NCI-H446 treated with DMSO at 0.1 percent for 48 hours (cell line): ENCODE measurements around the gene RAD51B.

Experiments
- DNase-seq: peaks from one replicate; lab custom pipeline; 2025; lab: John Stamatoyannopoulos, UW

RAD51B gene

DNA sequence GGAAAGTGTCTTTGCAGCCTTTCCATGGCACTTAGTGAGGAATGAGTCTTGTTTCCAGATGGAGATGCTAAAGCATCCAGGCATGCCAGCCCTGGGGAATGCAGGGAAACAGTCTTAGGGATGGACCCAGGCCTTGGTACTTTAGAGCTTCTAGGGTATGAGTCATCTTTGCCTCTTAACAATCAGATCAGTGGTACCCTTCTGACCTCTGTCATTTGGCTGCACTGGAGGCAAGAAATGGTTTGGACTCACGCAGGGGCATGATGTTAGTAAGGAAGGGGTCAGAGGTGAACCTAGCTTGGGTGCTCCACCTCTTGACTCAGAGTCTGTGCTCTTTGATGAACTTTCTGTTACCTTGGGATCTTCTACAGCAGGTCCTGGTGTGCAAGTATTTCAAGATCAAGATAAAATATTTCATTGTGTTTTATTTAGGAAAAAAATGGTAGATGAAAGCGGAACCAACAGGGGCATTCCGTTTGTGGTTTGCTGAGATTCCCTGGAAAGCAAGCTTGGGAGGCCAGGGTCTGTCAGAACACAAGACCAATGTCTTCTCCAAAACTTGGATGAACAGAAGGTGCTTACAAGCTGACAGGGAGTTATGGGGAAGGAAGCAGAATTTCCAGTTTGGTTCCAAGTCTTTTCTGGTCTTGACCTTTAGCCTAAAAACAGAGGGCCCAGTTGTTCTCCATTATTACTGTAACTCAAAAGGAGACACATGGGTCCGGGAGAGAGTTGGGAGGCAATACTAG lies 757.1 kb downstream of the RAD51B start:
- no peak for DNase-seq

DNA sequence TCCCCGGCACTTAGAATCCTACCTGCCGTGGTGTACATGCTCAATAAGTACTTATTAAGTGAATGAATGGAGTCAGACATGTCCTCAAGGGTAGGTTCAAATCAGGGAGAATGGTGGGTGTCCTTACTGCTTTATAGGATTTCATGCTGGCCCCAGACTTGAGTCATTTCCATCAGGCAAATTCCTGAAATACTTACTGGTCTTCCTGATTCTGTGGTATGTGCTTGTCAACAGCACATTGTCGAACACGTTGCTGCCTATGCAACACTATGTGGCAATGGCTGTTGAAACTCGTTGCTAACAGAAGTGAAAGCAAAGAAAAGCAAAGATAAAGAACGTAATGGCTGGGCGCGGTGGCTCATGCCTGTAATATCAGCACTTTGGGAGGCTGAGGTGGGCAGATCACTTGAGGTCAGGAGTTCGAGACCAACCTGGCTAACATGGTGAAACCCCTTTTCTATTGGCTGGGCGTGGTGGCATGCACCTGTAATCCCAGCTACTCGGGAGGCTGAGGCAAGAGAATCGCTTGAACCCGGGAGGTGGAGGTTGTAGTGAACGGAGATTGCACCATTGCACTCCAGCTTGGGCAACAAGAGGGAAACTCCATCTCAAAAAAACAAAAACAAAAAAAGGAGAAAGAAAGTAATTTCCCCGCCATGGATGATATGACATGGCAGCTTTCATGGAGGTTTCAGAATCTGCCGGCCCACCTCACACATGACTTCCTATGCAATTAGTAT lies 758.4 kb downstream of the RAD51B start:
- DNase-seq = no peak

DNA sequence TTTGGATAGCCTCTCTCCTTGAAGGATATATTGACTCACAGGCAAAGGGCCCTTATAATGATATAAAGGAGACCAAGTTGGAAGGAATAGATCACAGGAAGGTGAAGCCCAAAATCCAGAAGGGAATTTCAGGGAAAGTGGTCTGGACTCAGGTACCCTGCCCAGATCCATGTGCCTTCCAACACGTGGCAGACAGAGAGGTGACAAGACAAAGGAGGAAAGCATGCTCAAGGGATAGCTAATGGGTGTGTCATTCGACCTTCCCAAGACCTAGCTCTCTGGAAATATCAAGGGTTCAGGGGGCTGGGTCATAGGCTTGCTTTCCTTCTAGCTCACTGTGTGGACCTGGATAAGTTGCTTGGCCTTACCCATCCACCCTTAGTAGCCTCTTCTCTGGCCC lies 759.0 kb downstream of the RAD51B start:
- DNase-seq = no peak

GRCh38 chr14:68580096-68580645 lies 760.6 kb downstream of the RAD51B start:
- no peak for DNase-seq

GRCh38 chr14:68580671-68581070 lies 761.1 kb downstream of the RAD51B start:
- DNase-seq = no peak

DNA sequence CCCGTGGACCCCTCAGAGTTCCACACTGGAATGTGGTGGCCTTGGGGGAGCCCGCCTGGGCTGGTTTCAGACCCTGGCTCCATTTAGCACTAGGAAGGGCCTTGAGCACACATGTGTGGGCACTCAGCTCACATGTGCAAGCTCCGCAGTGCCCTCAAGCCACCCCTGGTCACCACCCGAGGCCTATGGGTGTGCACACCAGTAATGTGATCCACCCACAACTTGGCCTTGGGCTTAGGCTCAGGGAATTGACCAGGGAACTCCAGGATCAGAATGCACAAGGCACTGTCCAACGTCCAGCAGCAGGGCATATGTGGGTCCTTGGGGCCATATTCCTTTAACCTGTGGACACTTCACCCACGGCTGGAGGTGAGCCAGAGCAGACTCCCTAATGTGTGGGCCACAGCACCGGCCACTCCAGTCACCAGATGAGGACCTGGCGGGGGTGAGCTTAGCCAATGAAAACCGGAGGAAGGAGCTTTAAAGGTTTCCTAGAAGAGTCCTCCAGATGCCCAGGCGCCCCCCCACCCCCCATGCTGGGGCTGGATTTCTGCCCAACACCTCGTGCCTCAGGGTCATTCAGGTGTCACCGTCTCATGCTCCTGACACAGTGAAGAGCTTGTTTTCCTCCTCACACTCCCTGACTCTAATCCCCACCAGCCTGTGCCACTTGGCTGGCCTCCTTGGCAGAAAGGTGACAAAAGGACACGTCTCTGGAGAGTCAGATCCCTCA lies 764.1 kb downstream of the RAD51B start:
- no peak for DNase-seq

DNA sequence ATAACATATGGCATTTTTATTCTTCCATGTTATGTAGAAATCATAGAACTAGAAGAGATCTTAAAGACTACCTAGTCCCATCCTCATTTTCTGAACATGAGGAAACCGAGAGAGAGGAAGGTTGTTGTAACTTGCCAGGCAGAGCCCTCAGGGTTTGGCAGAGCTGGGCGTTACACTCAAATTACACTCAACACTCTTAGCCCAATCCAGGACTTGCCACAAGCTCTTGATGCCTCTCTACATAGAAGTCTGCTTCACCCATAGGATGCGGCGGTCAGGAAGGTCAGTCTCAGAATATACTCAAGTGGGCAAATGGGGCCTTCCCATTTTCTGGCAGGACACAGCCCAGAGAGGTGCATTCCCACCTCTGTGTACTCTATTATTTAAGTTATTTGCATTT lies 765.2 kb downstream of the RAD51B start:
- DNase-seq = no peak

- no peak for DNase-seq
Observed at GRCh38 chr14:68585690-68586089, 766.1 kb downstream of the RAD51B start.

GRCh38 chr14:68586896-68587751 lies 767.5 kb downstream of the RAD51B start:
- DNase-seq = no peak

DNA sequence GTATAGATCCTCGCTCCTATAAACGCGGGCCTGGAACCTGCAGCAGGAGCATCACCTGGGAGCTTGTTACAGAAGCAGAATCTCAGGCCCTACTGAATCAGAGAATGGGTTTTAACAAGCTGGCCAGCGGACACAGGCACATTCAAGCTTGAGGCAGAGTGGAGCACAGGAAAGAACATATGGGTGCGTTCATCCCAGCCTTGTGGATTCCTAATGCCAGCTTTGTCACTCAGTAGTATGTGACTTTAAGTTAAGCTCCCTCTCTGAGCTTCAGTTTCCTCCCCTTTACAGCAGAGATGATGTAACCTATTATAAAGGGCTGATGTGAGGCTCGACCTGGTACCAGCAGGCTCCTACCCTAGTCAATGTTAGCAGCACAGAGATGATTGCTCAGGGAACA lies 768.4 kb downstream of the RAD51B start:
- no peak for DNase-seq

DNA sequence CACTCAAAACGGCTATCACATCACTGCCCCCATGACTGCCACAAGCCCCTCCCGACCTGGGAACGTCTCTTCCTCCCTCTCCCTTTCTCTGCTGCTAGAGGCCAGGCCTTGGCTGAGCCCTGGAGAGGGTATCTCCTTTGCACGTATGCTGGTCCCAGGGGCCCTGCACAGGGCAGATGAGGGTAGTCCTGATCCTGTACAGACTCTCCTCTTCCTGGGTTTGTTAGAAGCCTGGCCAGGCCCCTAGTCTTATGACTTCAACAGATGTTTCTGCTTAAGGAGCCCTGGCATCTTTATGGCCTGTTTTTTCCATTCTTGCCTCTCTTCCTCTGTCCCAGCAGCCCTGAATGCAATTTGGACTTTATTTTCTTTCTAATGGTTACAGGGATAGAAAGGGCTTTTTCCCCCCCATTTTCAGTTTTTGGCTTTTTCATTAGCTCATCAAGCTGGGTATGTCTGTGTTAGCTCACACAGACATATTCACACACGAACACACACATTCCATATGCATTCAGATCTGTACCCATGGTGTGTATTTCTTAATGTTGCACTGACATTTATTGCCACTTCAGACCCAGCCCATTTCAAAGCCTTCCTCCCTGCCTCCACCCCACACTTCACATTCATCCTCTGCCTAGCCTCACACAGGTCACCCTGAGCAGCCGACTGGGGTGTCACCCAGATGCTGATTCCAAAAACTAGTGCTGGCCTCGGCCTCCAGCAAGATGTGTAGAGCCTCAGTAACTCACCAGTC lies 770.0 kb downstream of the RAD51B start:
- no peak for DNase-seq

- no peak for DNase-seq
Observed at GRCh38 chr14:68590201-68590522, 770.6 kb downstream of the RAD51B start.

DNA sequence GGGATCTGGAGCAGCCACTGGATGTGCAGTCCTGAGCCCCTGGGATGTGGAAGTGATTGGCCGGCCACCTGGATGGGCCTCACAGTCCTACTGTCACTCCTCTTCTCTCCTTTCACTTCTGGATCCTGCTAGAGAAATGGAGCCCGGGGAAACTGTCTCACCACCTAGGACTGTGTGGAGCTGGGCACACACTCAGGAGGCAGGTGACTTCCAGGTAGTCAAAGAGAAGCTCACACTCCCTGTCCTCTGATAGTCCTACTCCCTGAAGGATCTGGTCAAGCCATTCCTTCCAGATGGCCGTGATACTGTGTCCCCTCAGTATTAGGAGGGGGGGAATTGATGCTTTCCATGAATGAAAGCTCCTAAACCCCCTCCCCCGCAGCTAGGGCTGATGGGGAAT lies 772.2 kb downstream of the RAD51B start:
- DNase-seq = no peak

DNA sequence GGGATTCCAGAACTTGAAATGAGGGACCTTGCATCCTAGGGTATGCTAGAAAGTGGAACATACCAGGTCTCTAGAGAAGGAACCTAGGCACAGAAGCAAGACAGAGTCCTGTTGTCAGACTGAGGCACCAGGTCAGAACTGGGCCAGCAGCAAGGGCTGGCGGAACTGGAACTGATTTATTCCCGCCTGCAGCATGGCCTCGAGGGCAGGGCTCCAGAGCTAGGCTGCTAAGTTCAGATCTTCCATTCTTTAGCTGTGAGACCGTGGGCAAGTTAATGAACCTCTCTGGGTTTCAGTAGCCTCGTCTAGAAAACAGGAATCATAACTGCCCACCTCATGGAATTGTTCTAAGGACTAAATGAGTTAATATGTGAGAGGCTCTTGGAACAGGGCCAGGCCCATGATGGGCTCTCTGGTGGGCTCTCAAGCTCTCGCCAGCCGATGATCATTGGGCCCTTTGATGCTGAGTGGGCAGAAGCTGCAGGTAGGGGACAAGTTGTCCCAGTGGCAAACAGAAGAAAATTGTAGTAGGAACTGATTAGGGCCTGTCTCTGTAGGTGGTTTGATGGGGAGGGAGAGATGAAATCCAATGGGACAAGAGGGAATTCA lies 773.5 kb downstream of the RAD51B start:
- no peak for DNase-seq

DNA sequence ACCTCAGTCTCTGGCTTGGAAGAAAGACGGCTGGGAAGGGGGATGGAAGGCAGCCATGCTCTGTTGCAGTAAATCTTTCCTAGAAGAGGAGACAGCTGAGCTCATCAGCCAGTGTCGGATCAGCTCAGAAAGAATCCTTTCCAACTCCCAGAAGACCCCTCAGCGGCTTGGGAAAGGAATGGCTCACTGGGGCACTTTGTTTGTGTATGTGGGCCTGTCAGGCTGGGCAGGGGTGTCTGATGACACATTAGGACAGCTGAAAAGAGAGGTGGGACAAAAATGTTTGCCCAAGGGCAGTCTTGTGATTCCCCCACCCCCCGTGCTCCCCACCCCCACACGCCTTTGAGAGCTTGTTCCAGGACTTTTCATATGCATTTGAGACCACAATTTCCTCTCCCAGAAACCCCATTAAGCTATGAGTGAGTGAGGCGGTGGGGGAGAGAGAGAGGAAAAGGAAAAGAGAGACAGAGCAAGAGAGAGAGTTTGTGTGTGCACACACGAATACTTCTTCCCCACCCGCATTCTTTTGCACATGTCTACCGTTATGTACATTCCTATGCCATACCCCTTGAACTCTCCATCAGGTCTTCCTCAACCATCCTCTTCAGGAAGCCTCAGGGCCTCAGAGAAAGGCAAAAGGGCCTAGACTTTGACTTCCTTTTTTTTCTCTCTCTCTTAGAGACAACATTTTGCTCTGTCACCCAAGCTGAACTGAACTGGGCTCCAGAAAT lies 774.4 kb downstream of the RAD51B start:
- no peak for DNase-seq

DNA sequence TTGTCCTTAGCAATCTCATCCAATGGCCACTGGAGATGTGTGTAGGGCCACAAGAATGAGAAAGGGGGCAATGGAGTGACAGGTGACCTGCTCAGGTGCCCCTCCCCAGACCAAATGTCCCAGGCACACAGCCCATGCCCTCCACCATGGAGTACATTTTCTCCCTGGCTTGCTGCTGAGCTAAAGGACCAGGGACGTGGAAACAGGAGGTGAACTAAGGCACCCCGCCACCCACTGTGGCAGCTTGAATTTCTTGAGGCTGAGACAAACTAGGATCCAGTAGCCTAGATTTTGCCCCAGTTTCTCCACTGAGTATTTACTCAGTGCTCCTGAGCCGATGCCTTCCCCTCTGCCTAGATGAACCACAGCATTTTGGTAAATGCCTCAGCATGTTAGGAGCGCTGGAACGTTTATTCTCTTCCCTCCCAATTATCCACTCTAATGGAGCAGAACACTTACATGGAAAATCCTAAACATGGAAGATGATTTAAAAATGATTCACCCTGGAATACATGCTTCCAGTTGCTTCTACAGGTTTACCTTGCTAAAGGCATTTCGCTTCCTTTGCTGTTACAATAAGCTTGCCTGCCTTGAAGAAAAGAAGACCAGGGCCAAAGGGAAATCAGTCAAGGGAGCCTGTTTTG lies 775.3 kb downstream of the RAD51B start:
- no peak for DNase-seq

GRCh38 chr14:68596211-68596610 lies 776.6 kb downstream of the RAD51B start:
- DNase-seq = no peak

GRCh38 chr14:68596701-68597100 lies 777.1 kb downstream of the RAD51B start:
- DNase-seq = no peak

DNA sequence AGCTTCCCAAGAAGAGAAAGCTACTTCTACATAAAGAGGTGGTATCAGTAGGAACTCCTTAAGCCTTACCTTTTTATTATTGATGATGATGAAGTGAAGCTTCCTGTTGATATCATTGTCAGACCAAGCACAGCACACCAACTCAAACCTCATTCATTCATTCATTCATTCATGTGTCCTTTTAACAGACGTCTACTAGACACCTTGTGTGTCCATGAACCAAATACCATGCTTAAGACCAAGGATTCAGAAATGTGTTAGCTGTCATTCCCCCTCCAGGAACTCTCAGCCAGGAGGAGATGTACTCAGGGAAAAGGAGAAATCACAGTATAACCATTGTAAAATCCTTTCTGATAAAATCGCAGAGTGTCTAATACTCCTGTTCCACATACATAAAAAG lies 778.5 kb downstream of the RAD51B start:
- DNase-seq = no peak
